Inflammatory macrophage treated with lipopolysaccharide for 1 hour (primary cell): ENCODE results near the gene HECTD1.
A peak's percentile ranks its signal among the peaks of the same experiment; 100 is the strongest.
"Not testable (repeated sequence)": the region's sequence is repeated elsewhere in the genome, so short reads cannot be mapped to it uniquely, and the experiment has no call there.

Experiments used
- DNase-seq, 2 donors: peaks; one replicate each; pipeline ENCODE4 v3.0.0-alpha.2; 2020 to 2022

HECTD1 gene

DNA sequence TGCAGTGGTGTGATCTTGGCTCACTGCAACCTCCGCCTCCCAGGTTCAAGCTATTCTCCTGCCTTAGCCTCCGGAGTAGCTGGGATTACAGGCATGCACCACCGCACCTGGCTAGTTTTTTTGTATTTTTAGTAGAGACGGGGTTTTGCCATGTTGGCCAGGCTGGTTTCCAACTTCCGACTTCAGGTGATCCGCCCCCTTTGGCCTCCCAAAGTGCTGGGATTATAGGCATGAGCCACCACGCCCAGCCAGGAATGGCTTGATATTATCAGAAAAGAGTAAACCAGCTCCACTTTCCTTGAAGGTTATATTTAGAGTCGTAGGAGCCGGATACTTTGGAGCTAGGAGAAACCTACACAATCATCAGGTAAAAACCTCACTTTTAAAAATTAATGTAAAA lies 121.1 kb downstream of the HECTD1 start:
- DNase-seq, result not testable (repeated sequence)

DNA sequence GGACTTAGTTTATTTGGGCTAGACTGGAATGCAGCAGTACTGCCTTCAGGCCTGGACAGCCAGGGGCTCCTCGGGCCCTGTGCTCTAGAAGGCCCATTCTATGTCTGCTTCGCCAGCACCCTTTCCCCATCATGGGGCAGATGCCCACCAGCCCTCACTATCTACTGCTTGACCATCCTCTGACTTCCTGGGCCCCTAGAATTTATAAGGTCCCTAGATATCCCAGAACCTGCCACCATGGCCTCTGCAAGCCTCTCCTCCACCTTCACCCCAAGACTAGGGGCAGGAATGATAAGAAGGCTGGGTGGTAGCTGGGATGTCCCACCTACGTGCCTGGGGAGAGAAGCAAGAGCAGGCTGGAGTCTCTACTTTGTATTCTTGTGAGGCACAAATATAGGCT lies 122.6 kb downstream of the HECTD1 start:
- no peak for DNase-seq

DNA sequence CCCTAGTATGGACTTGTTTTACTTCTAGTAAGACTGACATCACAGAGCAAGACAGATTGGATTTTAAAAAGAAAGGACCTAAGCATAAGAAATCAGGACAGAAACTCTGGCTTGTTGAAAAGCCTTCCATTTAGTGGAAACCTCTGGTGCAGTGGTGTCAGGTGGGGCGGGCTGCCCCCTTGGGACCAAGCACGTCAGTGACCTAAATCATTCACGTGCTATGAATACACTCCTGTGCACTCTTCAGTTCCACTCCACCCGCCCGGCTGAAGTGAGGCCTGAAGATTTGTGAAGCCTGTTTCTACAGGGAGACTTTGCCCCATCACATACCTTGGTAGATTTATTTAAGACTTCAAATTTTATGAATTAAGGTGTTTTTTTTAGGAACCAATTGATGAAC lies 123.2 kb downstream of the HECTD1 start:
- no peak for DNase-seq

DNA sequence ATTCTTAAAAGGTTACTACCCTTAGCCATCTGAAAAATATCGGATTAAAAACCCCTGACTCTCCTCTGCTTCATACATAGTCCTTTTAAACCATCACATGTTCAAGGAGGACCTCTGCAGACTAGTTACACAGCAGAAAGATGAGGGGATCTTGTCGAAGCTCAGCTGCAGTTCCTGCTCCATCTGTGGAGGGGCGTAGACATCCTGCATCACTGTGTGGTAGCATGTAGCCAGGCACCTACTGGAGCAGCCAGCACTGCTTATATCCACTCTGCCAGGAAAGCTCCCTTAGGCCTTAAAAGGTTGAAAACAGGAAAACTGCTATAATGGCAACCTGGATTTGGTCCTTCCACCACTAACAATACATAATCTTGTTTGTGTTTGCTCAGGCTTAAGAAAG lies 123.8 kb downstream of the HECTD1 start:
- no peak for DNase-seq

DNA sequence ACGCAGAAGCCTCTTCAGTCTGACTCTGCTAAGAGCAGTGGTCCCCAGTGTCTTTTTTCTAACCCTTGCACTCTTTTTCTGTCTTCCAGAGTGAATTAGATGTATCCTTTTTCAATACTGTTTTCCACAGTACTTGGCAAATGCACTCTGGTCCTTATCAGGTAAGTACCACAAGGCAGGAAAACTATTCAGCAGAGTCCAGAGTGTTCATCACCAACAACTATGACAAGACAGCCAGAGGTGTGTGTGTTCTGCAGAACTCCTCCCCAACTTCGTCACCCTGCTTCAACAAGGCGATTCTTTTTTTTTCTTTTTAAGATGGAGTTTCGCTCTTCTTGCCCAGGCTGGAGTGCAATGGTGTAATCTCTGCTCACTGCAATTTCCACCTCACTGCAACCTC lies 127.1 kb downstream of the HECTD1 start:
- DNase-seq, result no peak

DNA sequence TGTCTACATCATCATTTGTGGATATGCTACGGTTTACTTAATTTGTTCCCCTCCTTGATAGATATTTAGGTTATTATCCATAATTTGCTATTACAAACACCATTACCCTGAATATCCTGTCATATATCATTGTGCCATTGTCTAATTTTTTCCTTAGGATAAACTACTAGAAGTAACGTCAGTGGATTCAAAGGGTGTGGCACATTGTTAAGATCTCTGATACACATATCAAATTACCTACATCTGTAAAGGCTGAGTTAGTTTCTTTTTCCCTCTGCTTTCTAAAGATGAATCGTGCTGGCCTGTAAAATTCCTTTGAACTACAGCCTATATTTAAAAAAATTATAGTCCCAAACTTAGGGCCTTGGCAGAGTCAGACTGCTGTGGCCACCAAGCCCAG lies 127.5 kb downstream of the HECTD1 start:
- no peak for DNase-seq

DNA sequence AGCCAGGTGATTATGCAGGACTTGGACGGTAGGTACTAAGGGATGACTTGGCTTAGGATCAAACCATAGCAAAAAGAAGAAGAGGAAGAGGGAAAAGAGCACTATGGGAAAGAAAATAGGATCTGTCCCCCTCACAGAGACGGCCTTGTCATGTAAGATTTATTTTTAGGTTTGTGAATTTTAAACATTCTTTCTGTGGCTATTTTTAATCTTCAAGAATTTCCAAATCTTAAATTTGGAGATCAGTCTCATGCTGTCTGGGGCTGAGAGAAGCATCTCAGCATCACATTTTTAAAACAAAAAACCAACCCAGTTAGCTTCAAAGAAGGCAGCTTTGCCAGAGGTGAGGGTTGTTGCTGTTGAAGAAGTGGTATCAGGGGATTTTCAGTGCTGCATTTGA lies 128.8 kb downstream of the HECTD1 start:
- no peak for DNase-seq

DNA sequence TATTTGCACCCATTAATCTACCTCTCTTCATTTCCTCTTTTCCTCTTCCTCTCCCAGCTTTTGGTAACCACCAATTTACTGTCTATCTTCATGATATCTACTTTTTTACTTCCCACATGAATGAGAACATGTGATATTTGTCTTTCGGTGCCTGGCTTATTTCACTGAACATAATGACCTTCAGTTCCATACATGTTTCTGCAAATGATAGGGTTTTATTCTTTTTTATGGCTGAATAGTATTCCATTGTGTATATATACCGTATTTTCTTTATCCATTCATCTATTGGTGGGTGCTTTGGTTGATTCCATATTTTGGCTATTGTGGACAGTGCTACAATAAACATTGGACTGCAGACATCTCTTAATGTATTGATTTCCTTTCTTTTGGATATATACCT lies 132.4 kb downstream of the HECTD1 start:
- no peak for DNase-seq

DNA sequence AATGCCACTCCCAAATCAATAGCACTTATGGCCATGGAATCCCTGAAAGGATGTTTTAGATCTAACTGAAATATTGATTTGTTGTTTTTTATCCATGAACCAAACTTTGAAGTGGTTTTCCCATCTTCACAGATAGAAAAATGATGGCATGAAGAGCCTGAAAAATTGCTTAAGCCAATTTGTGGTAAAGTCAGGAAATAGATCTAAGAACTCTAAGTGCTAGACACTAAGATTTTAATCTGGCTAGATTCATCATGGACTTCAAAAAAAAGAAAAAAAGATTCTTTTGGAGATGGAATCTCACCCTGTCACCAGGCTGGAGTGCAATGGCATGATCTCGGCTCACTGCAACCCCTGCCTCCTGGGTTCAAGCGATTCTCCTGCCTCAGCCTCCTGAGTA lies 136.4 kb downstream of the HECTD1 start:
- no peak for DNase-seq

DNA sequence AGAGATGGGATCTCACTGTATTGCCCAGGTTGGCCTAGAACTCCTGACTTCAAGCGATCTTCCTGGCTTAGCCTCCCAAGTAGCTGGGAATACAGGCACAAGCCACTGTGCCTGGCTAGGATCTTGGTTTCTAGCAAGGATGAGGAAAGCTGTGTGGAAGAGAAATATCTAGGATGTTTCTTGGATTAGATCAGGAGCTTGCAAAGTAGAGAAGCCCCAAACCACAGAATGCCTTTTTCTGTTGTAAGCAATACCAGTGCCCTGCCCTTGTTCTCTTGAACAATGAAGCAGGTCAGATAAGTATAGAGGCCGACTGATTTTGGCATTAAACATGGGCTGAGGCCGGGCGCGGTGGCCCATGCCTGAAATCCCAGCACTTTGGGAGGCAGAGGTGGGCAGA lies 137.2 kb downstream of the HECTD1 start:
- DNase-seq, result no peak

DNA sequence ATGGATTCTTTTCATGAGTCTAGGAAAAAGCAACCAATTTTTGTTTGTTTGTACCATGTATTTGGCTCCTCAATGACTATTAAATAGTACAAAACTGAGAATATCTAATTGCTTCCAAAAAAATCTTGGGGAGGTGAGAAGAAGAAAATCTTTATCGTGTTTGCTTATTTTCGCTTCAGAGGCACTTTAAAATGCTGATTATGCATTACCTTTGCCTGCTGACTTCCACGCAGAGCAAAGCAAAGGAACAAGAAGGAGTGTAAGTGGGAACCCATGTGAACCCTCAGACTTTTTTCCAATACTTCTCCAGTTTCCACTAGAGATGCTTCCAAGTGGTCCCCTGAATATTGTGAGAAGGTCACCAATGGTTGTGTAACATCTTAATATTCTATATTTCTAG lies 138.2 kb downstream of the HECTD1 start:
- DNase-seq, result no peak

DNA sequence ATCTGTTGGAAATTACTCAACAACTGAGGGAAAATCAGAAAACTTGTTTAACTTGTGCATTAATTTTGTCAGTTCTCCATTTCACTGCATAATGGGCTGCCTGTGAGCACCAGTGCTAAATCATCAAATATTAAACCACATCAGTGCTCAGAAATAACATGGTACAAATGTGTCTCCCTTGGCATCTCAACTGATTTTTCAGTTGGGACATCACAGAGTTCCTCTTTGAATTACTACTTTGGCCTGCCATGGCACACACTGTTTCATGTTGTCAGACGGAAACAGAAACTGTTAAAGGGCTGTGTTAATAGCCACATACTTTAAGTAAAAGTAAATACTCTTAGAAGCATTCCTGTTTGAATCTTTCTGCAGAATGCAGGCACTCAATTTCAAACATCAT lies 139.4 kb downstream of the HECTD1 start:
- peak; percentile 80 to 81 for DNase-seq

DNA sequence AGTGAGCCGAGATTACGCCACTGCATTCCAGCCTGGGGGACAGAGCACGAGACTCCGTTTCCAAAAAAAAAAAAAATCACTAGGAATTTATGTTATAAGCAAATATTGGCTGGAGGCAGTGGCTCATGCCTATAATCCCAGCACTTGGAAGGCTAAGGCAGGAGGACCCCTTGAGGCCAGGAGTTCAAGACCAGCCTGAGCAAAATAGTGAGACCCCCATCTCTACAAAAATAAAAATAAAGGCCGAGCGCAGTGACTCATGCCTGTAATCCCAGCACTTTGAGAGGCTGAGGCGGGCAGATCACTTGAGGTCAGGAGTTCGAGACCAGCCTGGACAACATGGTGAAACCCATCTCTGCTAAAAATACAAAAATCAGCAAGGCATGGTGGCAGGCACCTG lies 144.7 kb downstream of the HECTD1 start:
- DNase-seq, result not testable (repeated sequence)

DNA sequence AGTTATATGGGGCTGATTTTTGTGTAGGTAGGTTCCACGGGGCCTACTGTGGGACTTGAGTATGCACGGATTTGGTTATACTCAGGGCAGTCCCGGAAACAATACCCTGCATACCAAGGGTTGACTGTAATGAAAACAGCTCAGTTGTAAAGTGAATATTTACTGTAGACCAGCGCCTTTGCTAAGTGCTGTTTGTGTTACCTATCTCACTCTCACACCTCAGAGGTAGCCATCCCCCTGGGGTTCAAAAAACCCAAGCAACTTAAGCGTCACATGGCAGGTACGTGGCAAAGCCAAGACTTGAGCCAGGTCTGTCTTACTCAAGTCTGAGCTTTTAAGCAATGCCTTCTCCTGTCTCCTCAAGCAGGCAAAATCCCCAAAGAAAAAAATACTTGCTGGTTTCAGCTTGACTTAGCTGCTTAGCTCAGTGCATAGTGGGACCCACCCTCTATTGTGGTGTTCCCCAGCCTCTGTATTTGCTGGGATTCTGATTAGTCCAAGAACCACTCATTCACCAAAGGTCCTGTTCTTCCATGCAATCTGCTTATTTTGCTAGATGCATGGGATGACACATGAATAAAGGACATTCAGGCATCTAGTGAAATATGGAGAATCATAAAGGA lies 147.2 kb downstream of the HECTD1 start:
- DNase-seq, result no peak

DNA sequence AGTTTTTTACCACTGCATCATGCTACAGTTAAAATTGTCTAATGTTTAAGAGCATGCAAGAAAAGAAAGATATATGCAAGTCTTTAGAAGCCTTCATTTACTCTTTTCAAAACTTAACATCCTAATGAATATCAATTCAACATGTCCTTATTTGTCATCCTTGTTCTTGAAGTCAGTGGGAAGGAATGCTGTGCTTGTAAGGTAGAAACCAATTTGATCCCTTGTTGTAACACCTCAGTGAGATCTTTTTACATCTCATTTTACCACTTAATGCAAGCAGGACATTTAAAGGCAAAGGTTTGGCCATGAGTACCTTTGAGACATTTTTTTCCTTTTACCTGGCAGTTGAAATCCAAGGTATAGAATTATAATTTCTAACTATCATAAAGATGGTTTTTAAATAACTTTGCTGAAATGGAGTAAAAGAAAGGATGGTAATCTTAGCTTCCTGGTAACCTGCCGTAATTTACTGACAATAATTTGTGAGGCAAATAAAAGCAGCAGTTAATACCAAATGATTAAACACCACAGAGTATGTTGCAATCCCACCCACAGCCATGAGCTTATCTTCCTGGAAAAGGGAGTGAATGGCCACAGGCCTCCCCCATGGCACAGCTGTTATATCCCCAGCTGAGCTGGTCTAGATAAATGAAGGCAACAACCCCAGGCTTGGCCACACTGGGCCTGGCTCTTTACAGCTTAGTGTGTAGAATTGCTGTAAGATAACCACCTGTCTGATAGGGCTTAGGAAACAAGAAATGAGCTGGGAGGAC lies 148.3 kb downstream of the HECTD1 start:
- DNase-seq, result peak; percentile 86 to 92

DNA sequence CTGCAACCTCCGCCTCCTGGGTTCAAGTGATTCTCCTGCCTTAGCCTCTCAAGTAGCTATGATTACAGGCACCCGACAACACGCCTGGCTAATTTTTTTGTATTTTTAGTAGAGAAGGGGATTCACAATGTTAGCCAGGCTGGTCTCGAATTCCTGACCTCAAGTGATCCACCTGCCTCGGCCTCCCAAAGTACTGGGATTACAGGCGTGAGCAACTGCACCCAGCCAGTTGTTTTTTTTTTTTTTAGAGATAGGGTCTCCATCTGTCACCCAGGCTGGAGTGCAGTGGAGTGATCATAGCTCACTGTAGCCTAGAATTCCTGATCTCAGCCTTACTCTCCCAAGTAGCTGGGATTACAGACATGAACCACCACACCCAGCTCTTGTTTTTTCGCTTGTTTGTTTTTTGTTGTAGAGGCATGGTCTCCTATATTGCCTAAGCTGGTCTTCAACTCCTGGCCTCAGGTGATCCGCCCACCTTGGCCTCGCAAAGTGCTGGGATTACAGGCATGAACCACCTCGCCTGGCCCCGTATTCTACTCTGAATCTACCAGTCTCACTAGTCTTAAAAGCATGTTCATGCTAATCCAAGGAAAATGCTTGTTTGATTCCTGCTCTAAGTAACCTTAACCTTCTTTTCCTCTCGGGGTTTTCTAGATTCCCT lies 149.8 kb downstream of the HECTD1 start:
- no peak for DNase-seq

DNA sequence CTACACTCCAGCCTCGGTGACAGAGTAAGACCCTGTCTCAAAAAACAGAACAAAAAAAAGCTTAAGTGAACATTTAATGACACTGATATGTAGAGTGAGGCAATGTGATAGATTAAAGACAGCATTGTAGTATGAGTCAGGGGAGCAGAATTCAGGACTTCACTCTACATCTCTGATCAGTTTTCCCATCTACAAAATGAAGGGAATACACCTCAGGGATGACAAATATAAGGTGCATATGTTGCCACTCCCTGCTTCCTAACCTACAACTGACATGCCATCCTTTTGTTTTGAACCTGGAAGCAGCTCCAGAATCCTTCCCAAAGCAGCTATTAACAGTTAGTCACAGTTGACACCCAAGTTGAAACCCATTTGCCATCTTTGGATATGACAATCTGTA lies 150.6 kb downstream of the HECTD1 start:
- DNase-seq, result no peak

DNA sequence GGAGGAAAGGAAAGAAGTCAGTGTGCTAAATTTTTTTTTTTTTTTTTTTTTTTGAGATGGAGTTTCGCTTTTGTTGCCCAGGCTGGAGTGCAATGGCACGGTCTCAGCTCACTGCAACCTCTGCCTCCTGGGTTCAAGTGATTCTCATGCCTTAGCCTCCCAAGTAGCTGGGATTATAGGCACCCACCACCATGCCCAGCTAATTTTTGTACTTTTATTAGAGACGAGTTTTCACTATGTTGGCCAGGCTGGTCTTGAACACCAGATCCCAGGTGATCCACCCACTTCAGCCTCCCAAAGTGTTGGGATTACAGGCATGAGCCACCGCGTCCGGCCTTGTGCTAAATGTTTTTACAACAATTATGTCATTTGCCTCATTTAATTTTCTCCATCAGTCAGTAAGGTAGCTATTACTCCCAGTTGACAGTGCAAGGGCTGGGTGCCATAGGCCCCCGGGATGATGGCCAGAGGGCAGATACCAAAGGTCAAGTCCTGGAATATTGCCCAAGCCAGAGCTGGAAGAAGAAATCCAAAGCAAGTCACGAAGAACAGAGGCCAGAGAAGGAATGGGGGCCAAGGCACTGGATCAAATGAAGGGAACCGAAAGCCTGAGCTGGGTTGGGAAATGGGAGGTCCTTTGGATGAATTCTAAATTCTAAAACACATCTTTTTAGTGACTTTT lies 154.5 kb downstream of the HECTD1 start:
- not testable (repeated sequence) for DNase-seq

DNA sequence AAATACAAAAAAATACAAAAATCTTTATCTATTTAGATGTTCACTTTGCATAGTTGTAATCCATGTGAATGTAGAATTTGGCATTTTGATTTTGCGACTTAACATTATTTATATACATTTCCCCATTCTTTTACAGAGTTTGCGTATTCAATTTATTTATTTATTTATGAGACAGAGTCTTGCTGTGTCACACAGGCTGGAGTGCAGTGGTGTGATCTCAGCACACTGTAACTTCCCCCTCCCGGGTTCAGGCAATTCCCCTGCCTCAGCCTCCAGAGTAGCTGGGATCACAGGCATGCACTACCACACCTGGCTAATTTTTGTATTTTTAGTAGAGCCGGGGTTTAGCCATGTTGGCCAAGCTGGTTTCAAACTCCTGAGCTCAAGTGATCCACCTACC lies 156.1 kb downstream of the HECTD1 start:
- DNase-seq, result peak; percentile 60 to 78

DNA sequence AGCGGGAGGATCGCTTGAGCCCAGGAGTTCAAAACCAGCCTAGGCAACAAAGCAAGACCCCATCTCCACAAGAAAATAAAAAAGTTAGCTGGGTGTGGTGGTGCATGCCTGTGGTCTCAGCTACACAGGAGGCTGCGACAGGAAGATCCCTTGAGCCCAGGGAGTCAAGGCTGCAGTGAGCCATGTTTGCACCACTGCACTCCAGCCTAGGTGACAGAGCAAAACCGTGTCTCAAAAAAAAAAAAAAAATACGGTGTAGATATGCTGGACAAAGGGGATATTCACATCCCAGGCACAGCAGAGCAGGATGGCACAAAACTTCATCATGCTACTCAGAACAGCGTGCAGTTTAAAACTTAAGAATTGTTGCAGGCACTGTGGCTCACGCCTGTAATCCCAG lies 156.6 kb downstream of the HECTD1 start:
- no peak for DNase-seq
